Mucosa of rectum (tissue), 2 donors: Measurements from ENCODE around the gene ZNF280A.
"Not testable (repeated sequence)": the region's sequence is repeated elsewhere in the genome, so short reads cannot be mapped to it uniquely, and the experiment has no call there.

ENCODE experiments used
- H3K27ac ChIP-seq, 2 donors: one replicate each; pipeline ENCODE4 v1.7.0; 2013; ENCODE audit warnings: inconsistent platforms in 2 of 2, low read depth in 2 of 2, low read length in 2 of 2
- H3K27me3 ChIP-seq, 2 donors: one replicate each; pipeline ENCODE4 v1.7.0; 2013; ENCODE audit warnings: low read length in 2 of 2; ENCODE audit not compliant: control insufficient read depth in 2 of 2, insufficient read depth in 2 of 2
- H3K36me3 ChIP-seq, 2 donors: one replicate each; pipeline ENCODE4 v1.7.0; 2013; ENCODE audit warnings: low read length in 2 of 2; ENCODE audit not compliant: control insufficient read depth in 2 of 2, insufficient read depth in 2 of 2
- H3K4me1 ChIP-seq, 2 donors: one replicate each; pipeline ENCODE4 v1.7.0; 2013; ENCODE audit warnings: low read length in 2 of 2, mild to moderate bottlenecking in 1 of 2; ENCODE audit not compliant: control insufficient read depth in 2 of 2, insufficient read depth in 2 of 2
- H3K4me3 ChIP-seq, 2 donors: one replicate each; pipeline ENCODE4 v1.7.0; 2013; ENCODE audit warnings: low read length in 2 of 2
- H3K9ac ChIP-seq, 2 donors: one replicate each; pipeline ENCODE4 v1.7.0; 2013; ENCODE audit warnings: low read length in 2 of 2, low read depth in 1 of 2, mild to moderate bottlenecking in 1 of 2
- H3K9me3 ChIP-seq, 2 donors: one replicate each; pipeline ENCODE4 v1.7.0; 2013; ENCODE audit warnings: low read length in 2 of 2; ENCODE audit not compliant: control insufficient read depth in 2 of 2
- donor health status: healthy.
- donor health status: Normal muscosa, but diverticular disease.

Gene ZNF280A

GRCh38 chr22:22528780-22529179, 8.7 kb upstream of the ZNF280A start:
- no peak overlapping the region for H3K4me3 ChIP-seq
- no peaks in the 10 kb centered on the region for H3K9me3 ChIP-seq
- H3K4me1 ChIP-seq = no peaks in the 10 kb centered on the region
- no peak overlapping the region for H3K27ac ChIP-seq
- no peaks in the 10 kb centered on the region for H3K36me3 ChIP-seq
- H3K27me3 ChIP-seq = peaks cover 0 to 2% of the 10 kb centered on the region in 2 donors
- H3K9ac ChIP-seq = no peak overlapping the region

- H3K9ac ChIP-seq = no peak overlapping the region
- H3K4me3 ChIP-seq = no peak overlapping the region
- H3K27me3 ChIP-seq = peaks cover 0 to 2% of the 10 kb centered on the region in 2 donors
- H3K9me3 ChIP-seq = no peaks in the 10 kb centered on the region
- no peaks in the 10 kb centered on the region for H3K4me1 ChIP-seq
- no peaks in the 10 kb centered on the region for H3K36me3 ChIP-seq
- H3K27ac ChIP-seq = no peak overlapping the region
These were observed 7.2 kb upstream of the ZNF280A start for GRCh38 chr22:22527312-22527711.

- no peak overlapping the region for H3K27ac ChIP-seq
- H3K4me3 ChIP-seq = no peak overlapping the region
- H3K27me3 ChIP-seq = peaks cover 0 to 2% of the 10 kb centered on the region in 2 donors
- H3K4me1 ChIP-seq = no peaks in the 10 kb centered on the region
- H3K9me3 ChIP-seq = no peaks in the 10 kb centered on the region
- no peaks in the 10 kb centered on the region for H3K36me3 ChIP-seq
- H3K9ac ChIP-seq = no peak overlapping the region
These were observed 6.2 kb upstream of the ZNF280A start for GRCh38 chr22:22526125-22526912.

DNA sequence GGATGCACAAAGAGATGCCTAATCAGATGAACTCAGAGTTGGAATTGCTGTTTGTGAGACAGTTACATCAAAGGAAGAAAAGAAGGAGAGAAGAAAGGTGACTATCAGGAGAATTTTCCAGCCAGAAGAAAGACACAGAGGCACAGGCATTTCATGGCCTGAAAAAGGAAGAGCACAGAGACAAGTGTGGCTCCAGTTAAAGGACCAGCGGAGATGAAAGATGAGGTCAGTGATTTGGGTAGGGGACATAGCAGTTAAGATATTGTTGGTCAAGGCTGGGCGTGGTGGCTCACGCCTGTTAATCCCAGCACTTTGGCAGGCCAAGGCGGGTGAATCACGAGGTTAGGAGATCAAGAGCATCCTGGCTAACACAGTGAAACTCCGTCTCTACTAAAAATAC, 3.4 kb upstream of the ZNF280A start:
- Histone ChIP-seq H3K4me1 (no peaks in the 10 kb centered on the region), H3K27me3 (peaks cover 0 to 2% of the 10 kb centered on the region in 2 donors), H3K36me3 (no peaks in the 10 kb centered on the region), H3K9ac (no peak overlapping the region), H3K27ac (no peak overlapping the region), H3K4me3 (no peak overlapping the region), H3K9me3 (no peaks in the 10 kb centered on the region)

DNA sequence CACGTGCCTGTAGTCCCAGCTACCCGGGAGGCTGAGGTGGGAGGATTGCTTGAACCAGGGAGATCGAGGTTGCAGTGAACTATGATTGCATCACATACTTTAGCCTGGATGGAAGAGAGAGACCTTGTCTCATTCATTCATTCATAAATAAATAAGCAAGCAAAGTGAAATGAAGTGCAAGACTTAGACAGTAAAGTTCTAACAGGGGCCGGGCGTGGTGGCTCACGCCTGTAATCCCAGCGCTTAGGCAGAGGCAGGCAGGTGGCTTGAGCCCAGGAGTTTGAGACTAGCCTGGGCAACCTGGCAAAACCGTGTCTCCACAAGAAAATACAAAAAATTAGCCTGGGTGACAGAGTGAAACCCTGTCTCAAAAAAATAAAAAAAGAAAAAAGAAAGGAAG, 1.6 kb upstream of the ZNF280A start:
- H3K4me1 ChIP-seq = no peaks in the 10 kb centered on the region
- H3K36me3 ChIP-seq = no peaks in the 10 kb centered on the region
- peaks cover 0 to 2% of the 10 kb centered on the region in 2 donors for H3K27me3 ChIP-seq
- no peak overlapping the region for H3K9ac ChIP-seq
- H3K9me3 ChIP-seq = no peaks in the 10 kb centered on the region
- no peak overlapping the region for H3K4me3 ChIP-seq
- no peak overlapping the region for H3K27ac ChIP-seq

- Histone ChIP-seq H3K36me3 (no peaks in the 10 kb centered on the region), H3K9me3 (no peaks in the 10 kb centered on the region), H3K4me1 (no peaks in the 10 kb centered on the region), H3K4me3 (no peak overlapping the region), H3K27ac (no peak overlapping the region), H3K9ac (no peak overlapping the region), H3K27me3 (peaks cover 0 to 2% of the 10 kb centered on the region in 2 donors)
These were observed 865 bp upstream of the ZNF280A start for GRCh38 chr22:22520667-22521602.

DNA sequence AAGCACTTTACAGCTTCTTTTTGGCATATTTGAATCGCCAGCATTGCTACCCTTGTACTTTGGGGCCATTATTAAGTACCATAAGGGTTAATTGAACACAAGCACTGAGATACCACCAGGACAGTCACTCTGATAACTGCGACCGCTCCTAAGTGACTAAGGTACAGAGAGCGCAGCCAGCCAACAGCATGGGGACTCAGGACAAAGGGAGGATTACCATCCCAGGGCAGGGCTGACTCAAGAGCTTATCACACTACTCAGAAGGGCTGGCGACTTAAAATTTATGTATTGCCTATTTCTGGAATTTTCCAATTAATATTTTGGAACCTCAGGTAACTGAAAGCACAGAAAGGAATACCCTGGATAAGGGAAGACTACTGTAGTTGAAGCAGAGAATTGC, 479 bp downstream of the ZNF280A start:
- H3K9me3 ChIP-seq = no peaks in the 10 kb centered on the region
- H3K4me1 ChIP-seq = no peaks in the 10 kb centered on the region
- H3K27me3 ChIP-seq = peaks cover 0 to 5% of the 10 kb centered on the region in 2 donors
- no peaks in the 10 kb centered on the region for H3K36me3 ChIP-seq
- H3K27ac ChIP-seq = no peak overlapping the region
- H3K4me3 ChIP-seq = no peak overlapping the region
- H3K9ac ChIP-seq = no peak overlapping the region

GRCh38 chr22:22516992-22517391, 3.1 kb downstream of the ZNF280A start:
- no peaks in the 10 kb centered on the region for H3K9me3 ChIP-seq
- no peak overlapping the region for H3K27ac ChIP-seq
- H3K4me3 ChIP-seq = no peak overlapping the region
- no peak overlapping the region for H3K9ac ChIP-seq
- no peaks in the 10 kb centered on the region for H3K4me1 ChIP-seq
- H3K36me3 ChIP-seq = no peaks in the 10 kb centered on the region
- H3K27me3 ChIP-seq = peaks cover 0 to 3% of the 10 kb centered on the region in 2 donors

- Histone ChIP-seq H3K27me3 (peaks cover 3% of the 10 kb centered on the region in 2 donors), H3K27ac (no peak overlapping the region), H3K36me3 (no peaks in the 10 kb centered on the region), H3K9ac (no peak overlapping the region), H3K4me3 (no peak overlapping the region), H3K4me1 (no peaks in the 10 kb centered on the region), H3K9me3 (no peaks in the 10 kb centered on the region)
These were observed 4.2 kb downstream of the ZNF280A start for GRCh38 chr22:22515890-22516289.

DNA sequence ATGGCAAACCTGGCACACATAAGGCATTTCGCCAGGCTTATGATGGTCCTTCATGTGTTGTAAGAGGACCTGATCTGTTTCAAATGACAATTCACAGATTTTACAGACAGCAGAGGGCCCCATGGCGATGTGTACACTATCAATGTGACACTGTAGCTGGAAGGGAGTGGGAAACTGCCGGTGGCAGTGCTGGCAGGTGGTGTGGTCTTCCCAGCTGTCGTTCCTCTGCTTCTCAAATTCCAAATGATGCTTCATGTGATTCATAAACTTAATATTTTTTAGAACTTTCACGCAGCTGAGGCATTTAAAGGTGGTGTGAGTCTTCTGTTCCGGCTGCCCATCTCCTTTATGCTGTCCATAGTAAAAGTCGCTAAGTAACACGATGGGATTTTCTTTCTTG, 5.6 kb downstream of the ZNF280A start:
- H3K9me3 ChIP-seq, H3K4me3 ChIP-seq, H3K9ac ChIP-seq, H3K4me1 ChIP-seq, H3K36me3 ChIP-seq, H3K27ac ChIP-seq, H3K27me3 ChIP-seq: not testable (repeated sequence)
